ENCODE measurements around the gene ACOX3. TPM values are rescaled to one million over a fixed set of nuclear protein-coding genes. Genes with fewer than 3 reads are reported as not detected.

ACOX3 gene
- total and polyA plus RNA-seq, 4 donors, result 11.4 to 24.6 (median 13.6) TPM

GRCh38 chr4:8317474-8317873 is 123.0 kb downstream of the ACOX3 start:
- 87% methylated on average over 6 of the region's 6 CpGs for WGBS
- Histone ChIP-seq H3K4me3 (ENCODE audit: low read depth in 1 of 3, low read length in 3 of 3) (no peak overlapping the region), H3K9ac (ENCODE audit: low read depth in 1 of 2, low read length in 2 of 2) (no peak overlapping the region), H3K27ac (ENCODE audit: low read depth in 1 of 2, low read length in 2 of 2) (no peak overlapping the region), H3K9me3 (ENCODE audit: control insufficient read depth in 4 of 4, low read length in 3 of 4) (peaks cover 0 to under 1% (median 0%) of the 10 kb centered on the region in 4 donors), H3K4me1 (ENCODE audit: control insufficient read depth in 4 of 4, insufficient read depth in 4 of 4, low read length in 3 of 4) (peaks cover 0 to 4% (median 0%) of the 10 kb centered on the region in 4 donors), H3K36me3 (ENCODE audit: control insufficient read depth in 4 of 4, insufficient read depth in 3 of 4, low read depth in 1 of 4, low read length in 3 of 4) (no peaks in the 10 kb centered on the region), H3K27me3 (ENCODE audit: control insufficient read depth in 4 of 4, insufficient read depth in 4 of 4, low read length in 3 of 4) (no peaks in the 10 kb centered on the region)
- DNase-seq (ENCODE audit: low spot score), result no peak
- TF ChIP-seq REST (IDR thresholded peaks at IDR 0.05) (no peak), HNF4G (IDR thresholded peaks at IDR 0.05) (no peak), MAX (IDR thresholded peaks at IDR 0.05) (no peak), FOXA2 (IDR thresholded peaks at IDR 0.05) (no peak), YY1 (IDR thresholded peaks at IDR 0.05) (no peak), HNF4A (conservative IDR thresholded peaks at IDR 0.05) (no peak)

GRCh38 chr4:8316911-8317351 is 123.6 kb downstream of the ACOX3 start:
- no peaks in the 10 kb centered on the region for H3K36me3 ChIP-seq (ENCODE audit: control insufficient read depth in 4 of 4, insufficient read depth in 3 of 4, low read depth in 1 of 4, low read length in 3 of 4)
- no peak overlapping the region for H3K4me3 ChIP-seq (ENCODE audit: low read depth in 1 of 3, low read length in 3 of 3)
- no peak overlapping the region for H3K27ac ChIP-seq (ENCODE audit: low read depth in 1 of 2, low read length in 2 of 2)
- TF ChIP-seq CTCF (IDR thresholded peaks at IDR 0.05; ENCODE audit: low read depth, low read length, missing input control) (no peak), JUND (IDR thresholded peaks at IDR 0.05) (no peak), HNF4A (conservative IDR thresholded peaks at IDR 0.05) (no peak), RAD21 (IDR thresholded peaks at IDR 0.05) (no peak), FOXA2 (IDR thresholded peaks at IDR 0.05) (no peak), TAF1 (conservative IDR thresholded peaks at IDR 0.05) (no peak), YY1 (IDR thresholded peaks at IDR 0.05) (no peak), ATF3 (IDR thresholded peaks at IDR 0.05) (no peak), FOXA1 (IDR thresholded peaks at IDR 0.05) (no peak), MAX (IDR thresholded peaks at IDR 0.05) (no peak), ZBTB33 (IDR thresholded peaks at IDR 0.05) (no peak), HNF4G (IDR thresholded peaks at IDR 0.05) (no peak), NR2F2 (IDR thresholded peaks at IDR 0.05) (no peak)
- peaks cover 0 to 4% (median 0%) of the 10 kb centered on the region in 4 donors for H3K9me3 ChIP-seq (ENCODE audit: control insufficient read depth in 4 of 4, low read length in 3 of 4)
- peaks cover 0 to 4% (median 0%) of the 10 kb centered on the region in 4 donors for H3K4me1 ChIP-seq (ENCODE audit: control insufficient read depth in 4 of 4, insufficient read depth in 4 of 4, low read length in 3 of 4)
- WGBS, result 94% methylated on average over 15 of the region's 15 CpGs
- no peaks in the 10 kb centered on the region for H3K27me3 ChIP-seq (ENCODE audit: control insufficient read depth in 4 of 4, insufficient read depth in 4 of 4, low read length in 3 of 4)
- no peak overlapping the region for H3K9ac ChIP-seq (ENCODE audit: low read depth in 1 of 2, low read length in 2 of 2)
- peak; percentile 29 for DNase-seq (ENCODE audit: low spot score)

Small RNAs within 50 kb of the gene (small RNA-seq; reads per million reads assigned to genes)
- gene RNA5SP152, result 0.13 reads per million

Other genes starting within 250 kb of the ACOX3 start
- 10 to 100 TPM; 28.8 to 34.6 TPM for gene SH3TC1, start 241.4 kb downstream of the ACOX3 start, total RNA-seq
- 10 to 100 TPM in 1 of 2 donors, 1 to 10 TPM in 1; 6.5 to 22.8 TPM for gene SH3TC1, start 241.4 kb downstream of the ACOX3 start, polyA plus RNA-seq
- 1 to 10 TPM; 1.0 to 1.2 TPM for gene HTRA3, start 171.0 kb downstream of the ACOX3 start, total RNA-seq
- 1 to 10 TPM in 1 of 2 donors, under 1 TPM in 1; 0.36 to 1.1 TPM for gene HTRA3, start 171.0 kb downstream of the ACOX3 start, polyA plus RNA-seq
- gene TRMT44, start 54 bp upstream of the ACOX3 start, total RNA-seq, result 10 to 100 TPM in 1 of 2 donors, 1 to 10 TPM in 1; 7.1 to 16.0 TPM
- gene TRMT44, start 54 bp upstream of the ACOX3 start, polyA plus RNA-seq, result 1 to 10 TPM; 3.0 to 4.2 TPM
- gene GPR78, start 139.7 kb upstream of the ACOX3 start, total RNA-seq, result not detected
- gene GPR78, start 139.7 kb upstream of the ACOX3 start, polyA plus RNA-seq, result not detected
- 1 to 10 TPM; 1.1 to 1.8 TPM for gene CPZ, start 152.0 kb upstream of the ACOX3 start, total RNA-seq
- gene CPZ, start 152.0 kb upstream of the ACOX3 start, polyA plus RNA-seq, result 1 to 10 TPM in 1 of 2 donors, under 1 TPM in 1; 0.51 to 1.6 TPM

Data from liver (tissue), 10 donors.